WTC11 (cell line): ENCODE data around the gene CATSPERE.

ENCODE experiments used
- CREM ChIP-seq: sonication (generic); formaldehyde crosslinking; IDR thresholded peaks from 2 replicates; pipeline ENCODE4 v1.8.1; 2022; ENCODE audit warnings: mild to moderate bottlenecking, missing genetic modification reagents, moderate library complexity
- SMAD3 ChIP-seq: sonication (generic); formaldehyde crosslinking; IDR thresholded peaks from 2 replicates; pipeline ENCODE4 v1.8.0; 2022; ENCODE audit warnings: missing genetic modification reagents, mild to moderate bottlenecking, borderline replicate concordance
- SP1 ChIP-seq: sonication (generic); formaldehyde crosslinking; conservative IDR thresholded peaks from 2 replicates; pipeline ENCODE4 v1.8.1; 2022; ENCODE audit warnings: missing genetic modification reagents
- ZBTB21 ChIP-seq: sonication (generic); formaldehyde crosslinking; IDR thresholded peaks from 2 replicates; pipeline ENCODE4 v1.8.1; 2023; ENCODE audit warnings: mild to moderate bottlenecking, missing genetic modification reagents, borderline replicate concordance
- ZNF263 ChIP-seq: sonication (generic); formaldehyde crosslinking; IDR thresholded peaks from 2 replicates; pipeline ENCODE4 v1.8.1; 2022; ENCODE audit warnings: low read depth, mild to moderate bottlenecking, moderate library complexity, missing genetic modification reagents
- TF ChIP-seq, protein P1 (sequence below): fragments of 200-600 bp; IDR thresholded peaks from 2 replicates; pipeline ENCODE4 v1.8.0; 2022; ENCODE audit warnings: antibody characterized with exemption
- TF ChIP-seq, protein P2 (sequence below): sonication (generic); formaldehyde crosslinking; IDR thresholded peaks from 2 replicates; pipeline ENCODE4 v1.8.1; 2023; ENCODE audit warnings: mild to moderate bottlenecking, missing genetic modification reagents, moderate library complexity
- TF ChIP-seq, protein P3 (sequence below): sonication (generic); formaldehyde crosslinking; IDR thresholded peaks from 2 replicates; pipeline ENCODE4 v1.8.1; 2022; ENCODE audit warnings: low read depth, missing genetic modification reagents, borderline replicate concordance
- TF ChIP-seq, protein P4 (sequence below): fragments of 250-450 bp; sonication (Bioruptor Pico); IDR thresholded peaks from 2 replicates; pipeline ENCODE4 v1.9.0; 2021; ENCODE audit warnings: mild to moderate bottlenecking, borderline replicate concordance
- TF ChIP-seq, protein P5 (sequence below): sonication (generic); formaldehyde crosslinking; IDR thresholded peaks from 2 replicates; pipeline ENCODE4 v1.8.1; 2023; ENCODE audit warnings: mild to moderate bottlenecking, missing genetic modification reagents

DNA sequence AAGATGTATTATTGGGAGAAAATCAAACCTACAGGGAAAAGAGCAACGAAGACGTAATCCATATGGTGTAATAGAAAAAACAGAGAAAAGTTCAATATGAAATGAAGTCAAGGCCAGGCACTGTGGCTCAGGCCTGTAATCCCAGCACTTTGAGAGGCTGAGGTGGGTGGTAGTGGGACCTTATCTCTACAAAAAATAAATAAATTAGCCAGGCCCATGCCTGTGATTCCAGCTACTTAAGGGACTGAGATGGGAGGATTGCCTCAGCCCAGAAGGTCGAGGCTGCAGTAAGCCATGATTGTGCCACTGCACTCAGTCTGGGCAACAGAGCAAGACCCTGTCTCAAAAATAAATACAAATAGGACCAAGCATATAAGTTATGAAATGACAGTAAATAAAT, 203.3 kb downstream of the CATSPERE start:
- TF ChIP-seq ZNF263 (CRISPR knock-in tag): no peak
- no peak for TF ChIP-seq SMAD3
- TF ChIP-seq, protein P1, sequence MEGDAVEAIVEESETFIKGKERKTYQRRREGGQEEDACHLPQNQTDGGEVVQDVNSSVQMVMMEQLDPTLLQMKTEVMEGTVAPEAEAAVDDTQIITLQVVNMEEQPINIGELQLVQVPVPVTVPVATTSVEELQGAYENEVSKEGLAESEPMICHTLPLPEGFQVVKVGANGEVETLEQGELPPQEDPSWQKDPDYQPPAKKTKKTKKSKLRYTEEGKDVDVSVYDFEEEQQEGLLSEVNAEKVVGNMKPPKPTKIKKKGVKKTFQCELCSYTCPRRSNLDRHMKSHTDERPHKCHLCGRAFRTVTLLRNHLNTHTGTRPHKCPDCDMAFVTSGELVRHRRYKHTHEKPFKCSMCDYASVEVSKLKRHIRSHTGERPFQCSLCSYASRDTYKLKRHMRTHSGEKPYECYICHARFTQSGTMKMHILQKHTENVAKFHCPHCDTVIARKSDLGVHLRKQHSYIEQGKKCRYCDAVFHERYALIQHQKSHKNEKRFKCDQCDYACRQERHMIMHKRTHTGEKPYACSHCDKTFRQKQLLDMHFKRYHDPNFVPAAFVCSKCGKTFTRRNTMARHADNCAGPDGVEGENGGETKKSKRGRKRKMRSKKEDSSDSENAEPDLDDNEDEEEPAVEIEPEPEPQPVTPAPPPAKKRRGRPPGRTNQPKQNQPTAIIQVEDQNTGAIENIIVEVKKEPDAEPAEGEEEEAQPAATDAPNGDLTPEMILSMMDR: no peak
- TF ChIP-seq, protein P2, sequence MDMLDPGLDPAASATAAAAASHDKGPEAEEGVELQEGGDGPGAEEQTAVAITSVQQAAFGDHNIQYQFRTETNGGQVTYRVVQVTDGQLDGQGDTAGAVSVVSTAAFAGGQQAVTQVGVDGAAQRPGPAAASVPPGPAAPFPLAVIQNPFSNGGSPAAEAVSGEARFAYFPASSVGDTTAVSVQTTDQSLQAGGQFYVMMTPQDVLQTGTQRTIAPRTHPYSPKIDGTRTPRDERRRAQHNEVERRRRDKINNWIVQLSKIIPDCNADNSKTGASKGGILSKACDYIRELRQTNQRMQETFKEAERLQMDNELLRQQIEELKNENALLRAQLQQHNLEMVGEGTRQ (CRISPR knock-in tag): no peak
- TF ChIP-seq, protein P3, sequence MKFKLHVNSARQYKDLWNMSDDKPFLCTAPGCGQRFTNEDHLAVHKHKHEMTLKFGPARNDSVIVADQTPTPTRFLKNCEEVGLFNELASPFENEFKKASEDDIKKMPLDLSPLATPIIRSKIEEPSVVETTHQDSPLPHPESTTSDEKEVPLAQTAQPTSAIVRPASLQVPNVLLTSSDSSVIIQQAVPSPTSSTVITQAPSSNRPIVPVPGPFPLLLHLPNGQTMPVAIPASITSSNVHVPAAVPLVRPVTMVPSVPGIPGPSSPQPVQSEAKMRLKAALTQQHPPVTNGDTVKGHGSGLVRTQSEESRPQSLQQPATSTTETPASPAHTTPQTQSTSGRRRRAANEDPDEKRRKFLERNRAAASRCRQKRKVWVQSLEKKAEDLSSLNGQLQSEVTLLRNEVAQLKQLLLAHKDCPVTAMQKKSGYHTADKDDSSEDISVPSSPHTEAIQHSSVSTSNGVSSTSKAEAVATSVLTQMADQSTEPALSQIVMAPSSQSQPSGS: no peak
- TF ChIP-seq ZBTB21 (CRISPR knock-in tag): no peak
- no peak for TF ChIP-seq CREM
- no peak for TF ChIP-seq SP1 (CRISPR knock-in tag)
- TF ChIP-seq, protein P4, sequence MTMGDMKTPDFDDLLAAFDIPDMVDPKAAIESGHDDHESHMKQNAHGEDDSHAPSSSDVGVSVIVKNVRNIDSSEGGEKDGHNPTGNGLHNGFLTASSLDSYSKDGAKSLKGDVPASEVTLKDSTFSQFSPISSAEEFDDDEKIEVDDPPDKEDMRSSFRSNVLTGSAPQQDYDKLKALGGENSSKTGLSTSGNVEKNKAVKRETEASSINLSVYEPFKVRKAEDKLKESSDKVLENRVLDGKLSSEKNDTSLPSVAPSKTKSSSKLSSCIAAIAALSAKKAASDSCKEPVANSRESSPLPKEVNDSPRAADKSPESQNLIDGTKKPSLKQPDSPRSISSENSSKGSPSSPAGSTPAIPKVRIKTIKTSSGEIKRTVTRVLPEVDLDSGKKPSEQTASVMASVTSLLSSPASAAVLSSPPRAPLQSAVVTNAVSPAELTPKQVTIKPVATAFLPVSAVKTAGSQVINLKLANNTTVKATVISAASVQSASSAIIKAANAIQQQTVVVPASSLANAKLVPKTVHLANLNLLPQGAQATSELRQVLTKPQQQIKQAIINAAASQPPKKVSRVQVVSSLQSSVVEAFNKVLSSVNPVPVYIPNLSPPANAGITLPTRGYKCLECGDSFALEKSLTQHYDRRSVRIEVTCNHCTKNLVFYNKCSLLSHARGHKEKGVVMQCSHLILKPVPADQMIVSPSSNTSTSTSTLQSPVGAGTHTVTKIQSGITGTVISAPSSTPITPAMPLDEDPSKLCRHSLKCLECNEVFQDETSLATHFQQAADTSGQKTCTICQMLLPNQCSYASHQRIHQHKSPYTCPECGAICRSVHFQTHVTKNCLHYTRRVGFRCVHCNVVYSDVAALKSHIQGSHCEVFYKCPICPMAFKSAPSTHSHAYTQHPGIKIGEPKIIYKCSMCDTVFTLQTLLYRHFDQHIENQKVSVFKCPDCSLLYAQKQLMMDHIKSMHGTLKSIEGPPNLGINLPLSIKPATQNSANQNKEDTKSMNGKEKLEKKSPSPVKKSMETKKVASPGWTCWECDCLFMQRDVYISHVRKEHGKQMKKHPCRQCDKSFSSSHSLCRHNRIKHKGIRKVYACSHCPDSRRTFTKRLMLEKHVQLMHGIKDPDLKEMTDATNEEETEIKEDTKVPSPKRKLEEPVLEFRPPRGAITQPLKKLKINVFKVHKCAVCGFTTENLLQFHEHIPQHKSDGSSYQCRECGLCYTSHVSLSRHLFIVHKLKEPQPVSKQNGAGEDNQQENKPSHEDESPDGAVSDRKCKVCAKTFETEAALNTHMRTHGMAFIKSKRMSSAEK (CRISPR knock-in tag): no peak
- TF ChIP-seq, protein P5, sequence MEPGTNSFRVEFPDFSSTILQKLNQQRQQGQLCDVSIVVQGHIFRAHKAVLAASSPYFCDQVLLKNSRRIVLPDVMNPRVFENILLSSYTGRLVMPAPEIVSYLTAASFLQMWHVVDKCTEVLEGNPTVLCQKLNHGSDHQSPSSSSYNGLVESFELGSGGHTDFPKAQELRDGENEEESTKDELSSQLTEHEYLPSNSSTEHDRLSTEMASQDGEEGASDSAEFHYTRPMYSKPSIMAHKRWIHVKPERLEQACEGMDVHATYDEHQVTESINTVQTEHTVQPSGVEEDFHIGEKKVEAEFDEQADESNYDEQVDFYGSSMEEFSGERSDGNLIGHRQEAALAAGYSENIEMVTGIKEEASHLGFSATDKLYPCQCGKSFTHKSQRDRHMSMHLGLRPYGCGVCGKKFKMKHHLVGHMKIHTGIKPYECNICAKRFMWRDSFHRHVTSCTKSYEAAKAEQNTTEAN (CRISPR knock-in tag): no peak
